Hematopoietic multipotent progenitor cell treated with erythropoietin and hydrocortisone succinate and interleukin-3 and kit ligand, for 15 days (in vitro differentiated cells): Measurements from ENCODE around the gene IFT25.

Experiments
- DNase-seq: peaks from one replicate; pipeline ENCODE4 v3.0.0-alpha.2; 2015; ENCODE audit warnings: low spot score

IFT25 gene

DNA sequence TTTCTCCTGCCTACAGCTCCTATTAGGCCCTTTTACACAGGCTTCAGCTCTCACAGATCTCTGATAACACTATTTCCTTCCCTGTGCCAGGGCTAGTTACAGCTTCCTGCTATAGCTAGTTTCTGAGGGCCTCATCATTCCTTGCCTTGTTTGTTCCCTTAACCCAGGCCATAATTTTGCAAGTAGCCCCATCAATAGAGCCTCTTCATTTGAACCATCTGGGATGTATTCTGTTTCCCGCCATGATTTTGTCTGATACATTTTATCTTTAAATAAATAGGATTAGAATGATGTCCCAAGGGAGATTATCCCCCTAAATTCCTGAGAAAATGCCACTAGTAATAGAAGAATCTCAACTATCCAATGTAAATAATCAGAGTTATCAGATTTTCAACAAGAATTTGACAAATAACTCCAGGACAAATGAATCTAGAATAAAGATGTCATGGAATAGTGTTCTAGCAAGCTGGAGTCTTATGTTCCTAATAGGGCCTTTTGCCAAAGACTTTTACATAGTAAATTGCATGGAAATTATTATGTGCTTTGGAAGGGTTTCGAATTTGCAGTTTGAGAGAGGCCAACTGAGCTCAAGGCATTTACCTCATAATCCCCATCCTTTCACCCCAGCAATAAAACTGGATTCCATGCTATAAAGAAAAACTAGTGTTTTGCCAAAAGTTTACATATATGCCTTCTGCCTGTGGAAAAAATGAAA, 16.1 kb downstream of the IFT25 start:
- no peak for DNase-seq

GRCh38 chr1:53927376-53927881, 18.1 kb downstream of the IFT25 start:
- DNase-seq, result no peak

DNA sequence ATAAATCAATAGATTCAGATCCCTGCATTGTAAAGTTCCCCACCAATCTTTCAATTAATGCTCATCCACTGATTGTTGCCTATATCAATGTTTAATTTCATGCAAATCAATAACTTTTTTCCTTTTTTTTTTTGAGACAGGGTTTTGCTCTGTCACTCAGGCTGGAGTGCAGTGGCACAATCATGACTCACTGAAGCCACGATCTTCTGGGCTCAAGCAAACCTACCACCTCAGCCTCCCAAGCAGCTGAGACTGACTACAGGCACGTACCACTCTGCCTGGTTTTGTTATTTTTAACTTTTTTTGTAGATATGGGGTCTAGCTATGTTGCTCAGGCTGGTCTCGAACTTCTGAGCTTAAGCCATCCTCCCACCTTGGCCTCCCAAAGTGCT, 25.8 kb downstream of the IFT25 start:
- DNase-seq, result no peak

- no peak for DNase-seq
These were observed 27.2 kb downstream of the IFT25 start for GRCh38 chr1:53918343-53918742.

DNA sequence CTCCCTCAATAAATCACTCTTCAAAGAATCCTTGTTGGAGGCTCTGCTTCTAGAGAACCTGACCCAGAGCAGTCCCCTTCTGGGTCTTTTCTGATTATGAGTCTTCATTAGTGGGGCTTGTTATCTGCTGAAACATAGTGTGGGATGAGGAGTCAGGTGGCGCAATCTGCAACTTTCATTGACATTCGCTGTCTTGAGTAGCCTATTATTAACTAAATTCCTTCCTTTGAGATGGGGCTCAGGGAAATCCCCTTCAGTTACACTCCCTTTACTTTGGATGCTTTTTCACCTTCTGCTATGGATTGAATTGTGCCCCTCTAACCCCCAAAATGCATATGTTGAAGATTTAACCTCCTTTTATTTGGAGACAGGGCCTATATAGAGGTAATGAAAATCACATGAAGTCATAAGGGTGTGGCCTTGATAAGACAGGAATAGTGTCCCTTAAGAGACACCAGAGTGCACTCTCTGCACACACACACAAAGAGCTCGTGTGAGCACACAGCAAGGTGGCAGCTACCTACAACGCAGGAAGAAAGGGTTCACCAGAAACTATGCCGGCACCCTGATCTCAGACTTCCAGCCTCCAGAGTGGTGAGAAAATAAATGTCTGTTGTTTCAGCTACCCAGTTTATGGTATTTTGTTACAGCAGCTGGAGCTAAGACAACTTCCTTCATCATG, 32.0 kb downstream of the IFT25 start:
- DNase-seq, result peak; percentile 43

- no peak for DNase-seq
These were observed 34.1 kb downstream of the IFT25 start for GRCh38 chr1:53911442-53911841.

DNA sequence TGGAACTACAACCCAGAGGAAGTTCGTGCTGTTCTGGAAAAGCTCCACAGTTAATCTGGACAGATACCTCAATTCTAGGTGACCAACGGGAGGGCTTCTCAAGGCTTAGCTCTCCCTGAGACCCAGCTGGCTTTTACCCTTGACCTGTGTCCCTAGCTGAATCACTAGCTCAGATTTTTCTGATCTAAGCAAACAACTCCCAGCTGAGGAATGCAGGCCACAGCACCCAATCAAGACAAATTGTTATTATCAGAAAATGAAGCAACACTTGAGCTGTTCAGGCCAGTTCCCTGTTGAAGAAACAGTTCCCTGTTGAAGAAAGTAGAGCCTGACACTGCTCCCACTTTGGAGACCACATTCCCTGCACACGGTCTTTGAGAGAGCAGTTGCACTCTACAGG, 35.6 kb downstream of the IFT25 start:
- no peak for DNase-seq

DNA sequence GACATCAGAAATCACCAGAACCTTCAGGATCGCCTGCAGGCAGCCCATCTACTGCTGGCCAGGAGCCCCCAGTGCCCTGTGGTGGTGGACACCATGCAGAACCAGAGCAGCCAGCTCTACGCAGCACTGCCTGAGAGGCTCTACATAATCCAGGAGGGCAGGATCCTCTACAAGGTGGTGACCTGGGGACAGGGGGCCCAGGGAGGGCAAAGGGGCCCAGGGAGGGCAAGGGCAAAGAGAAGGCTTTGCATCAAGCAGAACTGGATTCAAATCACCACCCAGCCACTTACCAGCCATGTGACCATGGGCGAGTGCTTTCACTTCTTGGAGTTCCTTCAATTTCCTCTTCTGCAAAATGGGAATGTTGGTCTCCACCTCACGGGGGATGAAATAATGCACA, 39.4 kb downstream of the IFT25 start:
- no peak for DNase-seq

GRCh38 chr1:53905509-53905908, 40.0 kb downstream of the IFT25 start:
- DNase-seq, result no peak

GRCh38 chr1:53902235-53903138, 43.0 kb downstream of the IFT25 start:
- no peak for DNase-seq

DNA sequence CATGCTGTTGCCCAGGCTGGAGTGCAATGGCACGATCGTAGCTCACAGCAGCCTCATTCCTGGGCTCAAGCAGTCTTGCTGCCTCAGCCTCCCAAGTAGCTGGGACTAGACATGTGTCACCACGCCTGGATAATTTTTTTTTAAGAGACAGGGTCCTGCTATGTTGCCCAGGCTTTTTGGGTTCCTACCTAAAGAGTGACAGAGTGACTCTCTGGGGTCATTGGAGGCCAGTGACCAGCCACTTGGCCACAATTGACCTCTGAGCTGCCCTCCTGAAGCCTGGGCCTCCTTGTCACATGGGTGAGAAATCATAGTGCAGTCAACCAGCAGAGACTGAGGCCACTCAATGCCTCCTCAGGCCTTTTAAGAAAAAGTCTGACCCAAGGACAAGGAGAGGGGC, 45.8 kb downstream of the IFT25 start:
- no peak for DNase-seq

DNA sequence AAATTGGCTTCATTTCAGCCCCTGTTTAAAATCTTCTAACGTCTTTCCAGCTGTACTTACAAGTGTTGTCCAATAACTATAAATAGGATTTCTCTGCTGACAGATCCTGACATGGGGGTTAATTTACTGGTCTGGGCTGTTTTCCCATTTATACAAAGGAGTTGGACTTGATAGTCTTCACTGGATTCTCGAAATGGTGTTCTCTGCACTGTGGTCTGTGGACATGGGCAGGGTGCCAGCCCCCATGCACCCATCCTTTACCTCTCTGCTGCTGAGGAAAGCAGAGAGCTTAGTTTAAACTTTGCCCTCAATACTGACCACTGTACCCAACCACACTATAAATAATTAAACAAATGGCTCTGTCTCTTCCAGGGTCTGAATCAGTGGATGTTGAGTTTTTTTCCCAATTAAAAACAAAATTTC, 46.3 kb downstream of the IFT25 start:
- no peak for DNase-seq

DNA sequence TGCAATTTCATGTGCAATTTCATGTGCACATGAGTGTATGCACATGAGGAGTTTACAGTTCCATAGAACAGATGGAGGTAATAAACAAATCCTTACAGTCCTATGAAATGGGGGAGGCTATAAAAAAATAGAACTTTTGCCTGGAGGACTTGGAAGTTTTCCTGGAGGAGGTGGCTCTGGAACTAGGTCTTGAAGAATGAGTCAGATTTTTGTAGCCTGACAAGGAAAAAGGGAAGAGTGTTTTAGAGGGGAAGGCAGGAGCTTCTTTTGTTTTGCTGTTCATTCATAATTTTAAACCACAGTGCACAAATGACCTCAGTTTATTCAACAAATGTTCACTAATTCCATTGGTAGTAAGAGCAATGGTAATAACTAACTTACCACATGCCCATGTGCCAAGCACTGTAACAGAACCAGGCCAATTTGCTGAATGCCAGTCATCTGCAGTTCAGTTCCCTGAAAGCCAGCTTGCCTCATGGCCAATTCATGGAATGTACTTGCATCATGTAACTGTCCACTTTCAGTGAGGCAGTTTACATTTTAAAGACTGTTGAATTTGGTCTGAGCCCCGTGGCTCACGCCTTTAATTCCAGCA, 48.8 kb downstream of the IFT25 start:
- no peak for DNase-seq

DNA sequence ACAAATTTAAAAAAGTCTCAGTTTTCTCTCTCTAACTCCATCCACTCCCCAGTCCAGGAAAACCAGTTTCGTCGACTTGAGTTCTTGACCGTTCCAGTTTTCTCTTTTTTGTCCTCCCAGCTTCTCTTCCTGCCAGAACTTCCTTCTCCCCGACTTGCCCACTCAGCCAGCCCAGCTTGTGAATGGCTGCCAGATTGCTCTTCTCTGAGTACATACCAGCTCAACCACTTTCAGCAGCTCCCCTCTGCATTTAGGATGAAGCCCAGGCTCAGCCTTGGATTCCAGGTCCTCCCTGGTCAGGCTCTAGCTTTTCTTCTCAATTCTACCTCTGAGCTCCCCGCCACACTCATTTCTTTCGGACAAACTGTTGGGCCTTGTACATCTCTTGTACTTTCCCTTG, 50.1 kb downstream of the IFT25 start:
- DNase-seq, result no peak

DNA sequence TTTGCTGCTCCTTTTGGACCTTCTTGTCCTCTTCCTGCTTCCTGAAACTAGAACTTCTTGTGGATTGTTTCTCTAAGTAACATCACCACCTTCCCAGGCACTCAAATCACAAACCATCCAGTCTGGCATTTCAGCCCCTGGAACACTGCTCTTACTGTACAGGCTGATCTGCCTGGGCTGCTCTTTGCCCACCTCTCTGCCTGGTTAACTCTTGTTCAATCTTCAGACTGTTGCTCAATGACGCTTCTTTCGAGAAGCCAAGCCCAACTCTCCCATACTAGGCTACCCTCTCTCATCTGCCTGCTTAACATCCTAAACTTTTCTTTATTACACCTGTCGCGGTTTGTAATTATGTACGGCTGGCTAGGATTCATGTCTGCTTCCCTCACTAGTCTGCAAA, 50.9 kb downstream of the IFT25 start:
- no peak for DNase-seq

GRCh38 chr1:53893999-53894636, 51.4 kb downstream of the IFT25 start, which contains the start of gene DIO1:
Gene DIO1 (plus strand): TSS chr1:53894187. CDS start chr1:53894211, 24 bp downstream.
- no peak for DNase-seq

- no peak for DNase-seq
These were observed 52.6 kb downstream of the IFT25 start for GRCh38 chr1:53892911-53893310.

DNA sequence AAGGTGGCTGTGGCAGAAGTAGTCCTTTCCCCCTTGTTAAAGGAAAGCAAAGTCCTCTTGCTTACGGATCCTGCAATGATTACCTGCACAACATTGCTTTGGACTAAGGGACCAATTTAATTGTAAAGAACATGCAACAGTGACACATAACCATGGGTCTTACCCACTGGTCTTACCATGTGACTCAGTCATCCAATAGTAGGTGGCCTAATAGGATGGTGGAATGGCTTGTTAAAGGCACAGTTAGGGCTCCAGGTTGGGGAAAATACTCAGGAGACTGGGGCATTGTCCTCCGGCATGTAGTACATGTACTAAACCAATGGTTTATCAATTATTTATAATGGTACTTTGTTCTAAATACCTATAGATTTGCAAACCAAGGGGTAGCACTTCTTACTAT, 53.8 kb downstream of the IFT25 start:
- no peak for DNase-seq

- no peak for DNase-seq
These were observed 54.5 kb downstream of the IFT25 start for GRCh38 chr1:53891018-53891417.

- DNase-seq, result no peak
These were observed 55.0 kb downstream of the IFT25 start for GRCh38 chr1:53890522-53890941.
